H9 (cell line): ENCODE data around the gene FUT2. TPM values are rescaled to one million over a fixed set of nuclear protein-coding genes. Genes with fewer than 3 reads are reported as not detected.

Experiments
- DNase-seq: peaks from one replicate; pipeline ENCODE4 v3.0.0-alpha.2; 2017
- H2AFZ ChIP-seq: one replicate; pipeline ENCODE4 v1.6.1; 2013; ENCODE audit warnings: mild to moderate bottlenecking, low read length, control low read depth, moderate library complexity
- H2AK5ac ChIP-seq: 2 replicates; pipeline ENCODE4 v1.6.1; 2013; ENCODE audit warnings: low read length, control low read depth, mixed read lengths; ENCODE audit not compliant: insufficient read length
- H2BK120ac ChIP-seq: one replicate; pipeline ENCODE4 v1.6.1; 2013; ENCODE audit warnings: low read depth, mild to moderate bottlenecking, low read length, control low read depth, inconsistent platforms; ENCODE audit not compliant: poor library complexity, severe bottlenecking
- H2BK12ac ChIP-seq: 2 replicates; pipeline ENCODE4 v1.6.1; 2013; ENCODE audit warnings: low read length, control low read depth, mixed read lengths, low read depth; ENCODE audit not compliant: insufficient read length
- H2BK15ac ChIP-seq: 2 replicates; pipeline ENCODE4 v1.6.1; 2013; ENCODE audit warnings: low read depth, low read length, control low read depth
- H2BK20ac ChIP-seq: one replicate; pipeline ENCODE4 v1.6.1; 2013; ENCODE audit warnings: low read depth, mild to moderate bottlenecking, low read length, control low read depth, inconsistent platforms; ENCODE audit not compliant: poor library complexity, severe bottlenecking
- H2BK5ac ChIP-seq: 2 replicates; pipeline ENCODE4 v1.6.1; 2013; ENCODE audit warnings: low read length, control low read depth, mixed read lengths; ENCODE audit not compliant: insufficient read length
- H3K14ac ChIP-seq: 2 replicates; pipeline ENCODE4 v1.6.1; 2013; ENCODE audit warnings: low read length, control low read depth; ENCODE audit not compliant: insufficient read depth
- H3K18ac ChIP-seq: 2 replicates; pipeline ENCODE4 v1.6.1; 2013; ENCODE audit warnings: low read depth, mild to moderate bottlenecking, mixed read lengths, low read length, control low read depth; ENCODE audit not compliant: insufficient read length
- H3K23ac ChIP-seq: 2 replicates; pipeline ENCODE4 v1.6.1; 2013; ENCODE audit warnings: low read length, control low read depth, mixed read lengths, low read depth; ENCODE audit not compliant: insufficient read length
- H3K23me2 ChIP-seq: 2 replicates; pipeline ENCODE4 v1.6.1; 2013; ENCODE audit warnings: low read depth, mild to moderate bottlenecking, mixed read lengths, low read length, control low read depth; ENCODE audit not compliant: insufficient read length, poor library complexity, severe bottlenecking
- H3K27ac ChIP-seq: 2 replicates; pipeline ENCODE4 v1.5.1; 2013; ENCODE audit warnings: low read length, control low read depth, mixed read lengths, low read depth; ENCODE audit not compliant: insufficient read length
- H3K27me3 ChIP-seq: 2 replicates; pipeline ENCODE4 v1.6.1; 2013; ENCODE audit warnings: low read length, control low read depth, inconsistent platforms; ENCODE audit not compliant: insufficient read depth
- H3K4ac ChIP-seq: 2 replicates; pipeline ENCODE4 v1.6.1; 2013; ENCODE audit warnings: low read depth, mild to moderate bottlenecking, control low read depth, inconsistent platforms, low read length, moderate library complexity
- H3K4me1 ChIP-seq: 2 replicates; pipeline ENCODE4 v1.6.1; 2013; ENCODE audit warnings: low read length, control low read depth, inconsistent platforms; ENCODE audit not compliant: insufficient read depth
- H3K4me2 ChIP-seq: 2 replicates; pipeline ENCODE4 v1.6.1; 2013; ENCODE audit warnings: low read length, control low read depth, mixed read lengths; ENCODE audit not compliant: insufficient read length, insufficient read depth
- H3K56ac ChIP-seq: 2 replicates; pipeline ENCODE4 v1.6.1; 2013; ENCODE audit warnings: low read depth, mild to moderate bottlenecking, mixed read lengths, low read length, control low read depth; ENCODE audit not compliant: insufficient read length
- H3K79me1 ChIP-seq: 2 replicates; pipeline ENCODE4 v1.6.1; 2013; ENCODE audit warnings: low read depth, mild to moderate bottlenecking, moderate library complexity, low read length, control low read depth, inconsistent platforms; ENCODE audit not compliant: insufficient read depth, poor library complexity, severe bottlenecking
- H3K79me2 ChIP-seq: 2 replicates; pipeline ENCODE4 v1.6.1; 2013; ENCODE audit warnings: low read length, control low read depth, inconsistent platforms; ENCODE audit not compliant: insufficient read depth
- H3K9ac ChIP-seq: 2 replicates; pipeline ENCODE4 v1.6.1; 2013; ENCODE audit warnings: low read length, control low read depth, mixed read lengths; ENCODE audit not compliant: insufficient read length; ENCODE audit errors: extremely low read depth
- H3K9me3 ChIP-seq: one replicate; pipeline ENCODE4 v1.6.1; 2013; ENCODE audit warnings: low read depth, low read length, inconsistent platforms; ENCODE audit not compliant: control insufficient read depth
- H3T11ph ChIP-seq: one replicate; pipeline ENCODE4 v1.6.1; 2013; ENCODE audit warnings: mild to moderate bottlenecking, low read length, control low read depth, inconsistent platforms
- H4K20me1 ChIP-seq: one replicate; pipeline ENCODE4 v1.6.1; 2013; ENCODE audit not compliant: control insufficient read depth, insufficient read length, insufficient read depth
- H4K5ac ChIP-seq: 2 replicates; pipeline ENCODE4 v1.6.1; 2013; ENCODE audit warnings: low read depth, mild to moderate bottlenecking, mixed read lengths, low read length, control low read depth; ENCODE audit not compliant: insufficient read length
- H4K8ac ChIP-seq: replicated peaks from 2 replicates; pipeline ENCODE4 v1.6.1; 2013; ENCODE audit warnings: low read length, control low read depth, mixed read lengths, low read depth; ENCODE audit not compliant: insufficient read length
- H4K91ac ChIP-seq: 2 replicates; pipeline ENCODE4 v1.6.1; 2013; ENCODE audit warnings: low read depth, mild to moderate bottlenecking, moderate library complexity, mixed read lengths, low read length, control low read depth; ENCODE audit not compliant: insufficient read length
- H3K27ac Mint-ChIP-seq, 3 experiments: 2 replicates in 2 of 3; 3 replicates in 1 of 3; pipeline ENCODE4 v1.8.0; 2020 to 2021; ENCODE audit warnings: mixed read lengths in 3 of 3, mild to moderate bottlenecking in 1 of 3, moderate library complexity in 1 of 3
- H3K27me3 Mint-ChIP-seq: 2 replicates; pipeline ENCODE4 v1.8.0; 2021; ENCODE audit warnings: low read depth, mild to moderate bottlenecking, moderate library complexity, mixed read lengths
- H3K36me3 Mint-ChIP-seq, 3 experiments: 2 replicates in 2 of 3; 3 replicates in 1 of 3; pipeline ENCODE4 v1.8.0; 2020 to 2021; ENCODE audit warnings: low read depth in 3 of 3, mixed read lengths in 3 of 3; ENCODE audit not compliant: insufficient read depth in 1 of 3
- H3K4me1 Mint-ChIP-seq, 2 experiments: 2 replicates each; pipeline ENCODE4 v1.8.0; 2020; ENCODE audit warnings: mixed read lengths in 2 of 2
- H3K4me3 Mint-ChIP-seq, 2 experiments: 2 replicates in 1 of 2; 3 replicates in 1 of 2; pipeline ENCODE4 v1.8.0; 2020 to 2021; ENCODE audit warnings: mild to moderate bottlenecking in 2 of 2, mixed read lengths in 2 of 2, moderate library complexity in 1 of 2
- H3K9me3 Mint-ChIP-seq, 2 experiments: 2 replicates in 1 of 2; 3 replicates in 1 of 2; pipeline ENCODE4 v1.8.0; 2020; ENCODE audit warnings: mild to moderate bottlenecking in 2 of 2, mixed read lengths in 2 of 2, moderate library complexity in 1 of 2
- WGBS: extraction: QIAGEN DNeasy Blood & Tissue Kit; methylation state at CpG from one replicate; pipeline ENCODE4 v1.1.7; 2013; ENCODE audit warnings: missing lambda C conversion rate, low lambda C conversion rate, mixed read lengths; ENCODE audit not compliant: insufficient read length; ENCODE audit errors: extremely low coverage; 5-methylcytosine and 5-hydroxymethylcytosine counted together
- total RNA-seq: library from RNA; stranded (reverse); gene quantifications from 2 replicates; pipeline ENCODE4 v1.2.1, GENCODE V29; 2021
- TF ChIP-seq, protein P1 (sequence below): fragments of 200-600 bp; sonication (generic); conservative IDR thresholded peaks from 3 replicates; pipeline ENCODE4 v1.8.0; 2021; ENCODE audit warnings: antibody characterized with exemption, mild to moderate bottlenecking

The FUT2 gene
- total RNA-seq, 1 experiment from 2014 or later: 11.4 TPM

DNA sequence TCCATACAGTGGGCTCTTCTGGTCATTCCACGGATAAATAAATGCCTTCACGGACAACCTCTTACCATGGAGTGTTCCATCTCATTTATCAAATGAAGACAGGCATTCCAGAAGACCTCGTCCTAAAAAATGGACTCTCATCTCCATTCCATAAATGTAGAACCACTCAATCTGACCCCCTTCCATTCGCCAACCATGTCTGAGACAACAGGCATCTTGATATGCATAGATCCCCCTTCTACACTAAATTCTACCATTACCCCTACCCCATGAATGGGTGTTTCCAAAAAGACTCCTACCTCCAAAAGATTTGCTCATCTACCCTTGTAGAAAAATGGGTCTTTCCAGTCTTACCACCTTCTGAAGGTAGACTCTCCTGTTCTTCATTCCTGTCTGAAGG lies 35.7 kb downstream of the FUT2 start:
- Histone ChIP-seq H4K20me1 (no peaks in the 10 kb centered on the region), H4K8ac (no peak overlapping the region), H3K23me2 (peaks cover 4% of the 10 kb centered on the region), H3K27me3 (no peaks in the 10 kb centered on the region), H4K91ac (no peak overlapping the region), H3K56ac (no peak overlapping the region), H3K9me3 (no peaks in the 10 kb centered on the region), H3K79me2 (no peaks in the 10 kb centered on the region), H3K27ac (no peak overlapping the region), H3T11ph (no peak overlapping the region), H3K4ac (no peak overlapping the region), H3K9ac (no peak overlapping the region), H3K14ac (no peak overlapping the region), H4K5ac (no peak overlapping the region), H2BK15ac (no peak overlapping the region), H2AK5ac (no peak overlapping the region), H2BK5ac (no peak overlapping the region), H2BK20ac (no peak overlapping the region), H3K4me1 (no peaks in the 10 kb centered on the region), H2AFZ (no peak overlapping the region), H2BK12ac (no peak overlapping the region), H2BK120ac (no peak overlapping the region), H3K23ac (no peak overlapping the region), H3K4me2 (no peak overlapping the region), H3K79me1 (no peaks in the 10 kb centered on the region), H3K18ac (no peak overlapping the region)
- H3K4me3 Mint-ChIP-seq: no peak overlapping the region
- WGBS: no CpG with 5 or more reads among the region's 4 CpGs
- TF ChIP-seq, protein P1, sequence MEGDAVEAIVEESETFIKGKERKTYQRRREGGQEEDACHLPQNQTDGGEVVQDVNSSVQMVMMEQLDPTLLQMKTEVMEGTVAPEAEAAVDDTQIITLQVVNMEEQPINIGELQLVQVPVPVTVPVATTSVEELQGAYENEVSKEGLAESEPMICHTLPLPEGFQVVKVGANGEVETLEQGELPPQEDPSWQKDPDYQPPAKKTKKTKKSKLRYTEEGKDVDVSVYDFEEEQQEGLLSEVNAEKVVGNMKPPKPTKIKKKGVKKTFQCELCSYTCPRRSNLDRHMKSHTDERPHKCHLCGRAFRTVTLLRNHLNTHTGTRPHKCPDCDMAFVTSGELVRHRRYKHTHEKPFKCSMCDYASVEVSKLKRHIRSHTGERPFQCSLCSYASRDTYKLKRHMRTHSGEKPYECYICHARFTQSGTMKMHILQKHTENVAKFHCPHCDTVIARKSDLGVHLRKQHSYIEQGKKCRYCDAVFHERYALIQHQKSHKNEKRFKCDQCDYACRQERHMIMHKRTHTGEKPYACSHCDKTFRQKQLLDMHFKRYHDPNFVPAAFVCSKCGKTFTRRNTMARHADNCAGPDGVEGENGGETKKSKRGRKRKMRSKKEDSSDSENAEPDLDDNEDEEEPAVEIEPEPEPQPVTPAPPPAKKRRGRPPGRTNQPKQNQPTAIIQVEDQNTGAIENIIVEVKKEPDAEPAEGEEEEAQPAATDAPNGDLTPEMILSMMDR: no peak
- no peaks in the 10 kb centered on the region for H3K9me3 Mint-ChIP-seq
- no peak for DNase-seq
- peaks cover 4% of the 10 kb centered on the region for H3K27me3 Mint-ChIP-seq
- H3K27ac Mint-ChIP-seq: no peak overlapping the region
- peaks cover 3 to 9% of the 10 kb centered on the region in 2 experiments; a peak in 3 of 4 replicates for H3K4me1 Mint-ChIP-seq
- H3K36me3 Mint-ChIP-seq: peaks cover 2 to 7% (median 4%) of the 10 kb centered on the region in 3 experiments; a peak in 4 of 7 replicates
